CD8-positive, alpha-beta memory T cell (primary cell): ENCODE data around the gene DCST1. TPM values are rescaled to one million over a fixed set of nuclear protein-coding genes. Genes with fewer than 3 reads are reported as not detected.

ENCODE experiments used
- CTCF ChIA-PET: fragments of 350-600 bp; sonication (Branson Sonifier 250); formaldehyde crosslinking; loops from one replicate; lab custom pipeline; 2021; ENCODE audit warnings: antibody characterized with exemption; lab: Charles Lee
- POLR2A ChIA-PET: fragments of 350-600 bp; sonication (Branson Sonifier 250); formaldehyde crosslinking; loops from one replicate; lab custom pipeline; 2021; ENCODE audit warnings: antibody characterized with exemption; lab: Charles Lee
- DNase-seq, 5 donors: peaks; one replicate each; pipeline versions ENCODE4 v3.0.0 to v3.0.0-alpha.2; 2020 to 2022; ENCODE audit warnings: mixed read lengths in 1 of 5
- H3K27ac ChIP-seq: one replicate; pipeline ENCODE4 v1.7.0; 2013; ENCODE audit warnings: low read depth, mild to moderate bottlenecking, low read length, moderate library complexity
- H3K27me3 ChIP-seq: 2 replicates; pipeline ENCODE4 v1.7.0; 2013; ENCODE audit warnings: low read length, mild to moderate bottlenecking; ENCODE audit not compliant: insufficient read depth, poor library complexity, severe bottlenecking
- H3K36me3 ChIP-seq: 2 replicates; pipeline ENCODE4 v1.7.0; 2013; ENCODE audit warnings: mild to moderate bottlenecking, low read length, moderate library complexity; ENCODE audit not compliant: insufficient read depth
- H3K4me1 ChIP-seq: 2 replicates; pipeline ENCODE4 v1.7.0; 2013; ENCODE audit warnings: mild to moderate bottlenecking, low read length, moderate library complexity; ENCODE audit not compliant: insufficient read depth
- H3K4me3 ChIP-seq: 2 replicates; pipeline ENCODE4 v1.7.0; 2013; ENCODE audit warnings: mild to moderate bottlenecking, low read length
- H3K9me3 ChIP-seq: 2 replicates; pipeline ENCODE4 v1.7.0; 2013; ENCODE audit warnings: mild to moderate bottlenecking, low read length
- H3K27ac Mint-ChIP-seq, 8 donors: one replicate each; pipeline ENCODE4 v1.8.0; 2020 to 2021; ENCODE audit warnings: mixed read lengths in 8 of 8, mild to moderate bottlenecking in 6 of 8, inconsistent platforms in 3 of 8, moderate library complexity in 3 of 8
- H3K27me3 Mint-ChIP-seq, 2 donors: one replicate each; pipeline ENCODE4 v1.8.0; 2020 to 2021; ENCODE audit warnings: mixed read lengths in 2 of 2, mild to moderate bottlenecking in 1 of 2, moderate library complexity in 1 of 2
- H3K36me3 Mint-ChIP-seq, 3 donors: one replicate each; pipeline ENCODE4 v1.8.0; 2020 to 2021; ENCODE audit warnings: mixed read lengths in 3 of 3, inconsistent platforms in 1 of 3, mild to moderate bottlenecking in 1 of 3
- H3K4me1 Mint-ChIP-seq, 3 donors: one replicate each; pipeline ENCODE4 v1.8.0; 2020 to 2021; ENCODE audit warnings: mixed read lengths in 3 of 3, inconsistent platforms in 1 of 3, mild to moderate bottlenecking in 1 of 3
- H3K4me3 Mint-ChIP-seq, 7 donors: one replicate each; pipeline ENCODE4 v1.8.0; 2020 to 2021; ENCODE audit warnings: mixed read lengths in 7 of 7, mild to moderate bottlenecking in 6 of 7, moderate library complexity in 4 of 7, inconsistent platforms in 2 of 7
- H3K9me3 Mint-ChIP-seq, 5 donors: one replicate each; pipeline ENCODE4 v1.8.0; 2020 to 2022; ENCODE audit warnings: mixed read lengths in 5 of 5, mild to moderate bottlenecking in 3 of 5, moderate library complexity in 2 of 5, inconsistent platforms in 1 of 5
- polyA plus RNA-seq: library from polyadenylated mRNA; unstranded; fragments of 300-500 nt; fragmentation: Illumina TruSeq; gene quantifications from one replicate; pipeline ENCODE4 v1.2.3, GENCODE V29; 2021
- total RNA-seq, 2 experiments: library from RNA; stranded (reverse); gene quantifications; one replicate each; pipeline ENCODE4 v1.2.3, GENCODE V29; 2021

The DCST1 gene
- total and polyA plus RNA-seq, 3 experiments from 2014 or later = not detected

GRCh38 chr1:155015527-155016230 is 17.9 kb upstream of the DCST1 start:
- peaks cover 79% of the 10 kb centered on the region for H3K4me1 ChIP-seq
- H3K27ac ChIP-seq = no peak overlapping the region
- H3K27me3 Mint-ChIP-seq = no peaks in the 10 kb centered on the region
- H3K36me3 ChIP-seq = peaks cover 12% of the 10 kb centered on the region
- H3K27ac Mint-ChIP-seq = peak overlapping the region; percentile 50 to 89 (median 74)
- POLR2A ChIA-PET = interaction anchor here (1.0 to 1.9 kb wide), 3 partner anchors 11 to 61 kb away, joined by 4 to 6 read pairs (median 5); no protein-coding TSS in a partner anchor
- no peaks in the 10 kb centered on the region for H3K9me3 Mint-ChIP-seq
- H3K9me3 ChIP-seq = no peaks in the 10 kb centered on the region
- H3K36me3 Mint-ChIP-seq = peaks cover 0 to 13% (median 0%) of the 10 kb centered on the region in 3 donors
- CTCF ChIA-PET = interaction anchor here (0.9 to 16.7 kb wide), 16 partner anchors 8 to 456 kb away, joined by 3 to 207 read pairs (median 22); partner anchors contain the start of genes ADAM15, CKS1B, FLAD1 and LENEP
- peak overlapping the region in 6 of 7 donors; percentile 42 to 58 (median 47) for H3K4me3 Mint-ChIP-seq
- H3K4me3 ChIP-seq = no peak overlapping the region
- no peaks in the 10 kb centered on the region for H3K27me3 ChIP-seq
- peaks cover 48 to 67% (median 63%) of the 10 kb centered on the region in 3 donors for H3K4me1 Mint-ChIP-seq
- DNase-seq = no peak

DNA sequence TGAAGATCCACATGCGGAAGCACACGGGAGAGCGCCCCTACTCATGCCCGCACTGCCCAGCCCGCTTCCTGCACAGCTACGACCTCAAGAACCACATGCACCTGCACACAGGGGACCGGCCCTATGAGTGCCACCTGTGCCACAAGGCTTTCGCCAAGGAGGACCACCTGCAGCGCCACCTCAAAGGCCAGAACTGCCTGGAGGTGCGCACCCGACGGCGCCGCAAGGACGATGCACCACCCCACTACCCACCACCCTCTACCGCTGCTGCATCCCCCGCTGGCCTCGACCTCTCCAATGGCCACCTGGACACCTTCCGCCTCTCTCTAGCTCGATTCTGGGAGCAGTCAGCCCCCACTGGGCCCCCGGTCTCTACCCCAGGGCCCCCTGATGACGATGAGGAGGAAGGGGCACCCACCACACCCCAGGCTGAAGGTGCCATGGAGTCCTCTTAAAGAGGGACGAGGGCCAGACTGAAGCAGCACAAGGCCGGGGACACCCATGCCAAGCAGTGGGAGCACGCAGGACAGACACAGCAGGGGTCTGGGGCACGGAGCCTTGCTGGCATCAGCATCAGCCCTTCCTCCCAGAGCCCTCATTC is 17.3 kb upstream of the DCST1 start:
- H3K4me3 ChIP-seq = no peak overlapping the region

GRCh38 chr1:155017041-155017945 is 16.3 kb upstream of the DCST1 start:
- Mint-ChIP-seq H3K4me1 (peaks cover 42 to 53% (median 52%) of the 10 kb centered on the region in 3 donors), H3K27ac (peak overlapping the region in 6 of 8 donors; percentile 63 to 95 (median 74)), H3K27me3 (no peaks in the 10 kb centered on the region), H3K36me3 (peaks cover 0 to 13% (median 0%) of the 10 kb centered on the region in 3 donors), H3K9me3 (no peaks in the 10 kb centered on the region), H3K4me3 (peak overlapping the region; percentile 37 to 68 (median 57))
- no peaks in the 10 kb centered on the region for H3K9me3 ChIP-seq
- peaks cover 63% of the 10 kb centered on the region for H3K4me1 ChIP-seq
- ChIA-PET POLR2A (interaction anchor here (0.5 to 1.3 kb wide), 6 partner anchors 14 to 65 kb away, joined by 3 to 7 read pairs (median 4); partner anchors contain the start of genes CKS1B, PBXIP1, PYGO2 and ZBTB7B), CTCF (interaction anchor here (0.6 to 16.7 kb wide), 37 partner anchors 9 to 457 kb away, joined by 3 to 207 read pairs (median 6); partner anchors contain the start of genes ADAM15, CKS1B, DCST1 and DCST2)
- H3K36me3 ChIP-seq = peaks cover 12% of the 10 kb centered on the region
- no peak overlapping the region for H3K4me3 ChIP-seq
- H3K27ac ChIP-seq = peak overlapping the region; percentile 57
- peak; percentile 82 to 91 (median 84) for DNase-seq
- no peaks in the 10 kb centered on the region for H3K27me3 ChIP-seq

More for the DNA sequence above, 17.3 kb upstream of the DCST1 start:
- H3K27me3 Mint-ChIP-seq = no peaks in the 10 kb centered on the region
- POLR2A ChIA-PET = interaction anchor here (1.0 to 1.9 kb wide), 4 partner anchors 11 to 62 kb away, joined by 3 to 6 read pairs (median 4); no protein-coding TSS in a partner anchor
- no peaks in the 10 kb centered on the region for H3K27me3 ChIP-seq
- H3K36me3 Mint-ChIP-seq = peaks cover 0 to 13% (median 0%) of the 10 kb centered on the region in 3 donors
- H3K27ac ChIP-seq = peak overlapping the region; percentile 57
- peaks cover 72% of the 10 kb centered on the region for H3K4me1 ChIP-seq
- H3K27ac Mint-ChIP-seq = peak overlapping the region; percentile 50 to 89 (median 74)
- H3K36me3 ChIP-seq = peaks cover 12% of the 10 kb centered on the region
- H3K4me1 Mint-ChIP-seq = peaks cover 43 to 61% (median 58%) of the 10 kb centered on the region in 3 donors
- peak overlapping the region in 6 of 7 donors; percentile 43 to 68 (median 52) for H3K4me3 Mint-ChIP-seq
- H3K9me3 ChIP-seq = no peaks in the 10 kb centered on the region
- CTCF ChIA-PET = interaction anchor here (0.9 to 16.7 kb wide), 23 partner anchors 9 to 457 kb away, joined by 3 to 207 read pairs (median 8); partner anchors contain the start of genes ADAM15, CKS1B, FLAD1 and LENEP
- peak in 1 of 5 donors; percentile 30 for DNase-seq
- H3K9me3 Mint-ChIP-seq = no peaks in the 10 kb centered on the region

- Mint-ChIP-seq H3K4me3 (peak overlapping the region in 6 of 7 donors; percentile 34 to 72 (median 59)), H3K27ac (peak overlapping the region in 6 of 8 donors; percentile 24 to 79 (median 68)), H3K4me1 (peaks cover 36 to 47% (median 46%) of the 10 kb centered on the region in 3 donors)
Observed at GRCh38 chr1:155017946-155018316, 15.7 kb upstream of the DCST1 start.

GRCh38 chr1:155018617-155019348 is 14.8 kb upstream of the DCST1 start:
- Histone ChIP-seq H3K9me3 (no peaks in the 10 kb centered on the region), H3K4me1 (peaks cover 49% of the 10 kb centered on the region), H3K27ac (no peak overlapping the region), H3K27me3 (no peaks in the 10 kb centered on the region), H3K36me3 (peaks cover 12% of the 10 kb centered on the region), H3K4me3 (no peak overlapping the region)
- no peak for DNase-seq
- peak overlapping the region in 1 of 7 donors; percentile 41 for H3K4me3 Mint-ChIP-seq
- peak overlapping the region in 4 of 8 donors; percentile 32 to 76 (median 64) for H3K27ac Mint-ChIP-seq
- POLR2A ChIA-PET = no interaction called here
- H3K36me3 Mint-ChIP-seq = peaks cover 0 to 13% (median 0%) of the 10 kb centered on the region in 3 donors
- CTCF ChIA-PET = interaction anchor here (1.0 to 16.7 kb wide), 11 partner anchors 20 to 79 kb away, joined by 3 to 207 read pairs (median 22); partner anchors contain the start of genes ADAM15, CKS1B, EFNA4 and FLAD1
- H3K9me3 Mint-ChIP-seq = no peaks in the 10 kb centered on the region
- peaks cover 30 to 38% (median 37%) of the 10 kb centered on the region in 3 donors for H3K4me1 Mint-ChIP-seq
- H3K27me3 Mint-ChIP-seq = no peaks in the 10 kb centered on the region

More at GRCh38 chr1:155017946-155018316, 15.7 kb upstream of the DCST1 start:
- Histone ChIP-seq H3K27ac (no peak overlapping the region), H3K9me3 (no peaks in the 10 kb centered on the region), H3K36me3 (peaks cover 12% of the 10 kb centered on the region), H3K4me3 (no peak overlapping the region), H3K27me3 (no peaks in the 10 kb centered on the region), H3K4me1 (peaks cover 56% of the 10 kb centered on the region)
- POLR2A ChIA-PET = interaction anchor here (0.5 to 1.3 kb wide), 5 partner anchors 15 to 66 kb away, joined by 3 to 7 read pairs (median 4); partner anchors contain the start of genes CKS1B, PBXIP1, PYGO2 and ZBTB7B
- DNase-seq = no peak
- Mint-ChIP-seq H3K27me3 (no peaks in the 10 kb centered on the region), H3K9me3 (no peaks in the 10 kb centered on the region), H3K36me3 (peaks cover 0 to 13% (median 0%) of the 10 kb centered on the region in 3 donors)
- CTCF ChIA-PET = interaction anchor here (0.6 to 16.7 kb wide), 33 partner anchors 8 to 458 kb away, joined by 3 to 207 read pairs (median 6); partner anchors contain the start of genes CKS1B, DCST1, DCST2 and FLAD1

- peak overlapping the region in 3 of 7 donors; percentile 5 to 41 (median 13) for H3K4me3 Mint-ChIP-seq
- H3K27me3 ChIP-seq = no peaks in the 10 kb centered on the region
- peak overlapping the region in 7 of 8 donors; percentile 47 to 82 (median 64) for H3K27ac Mint-ChIP-seq
- POLR2A ChIA-PET = no interaction called here
- no peak overlapping the region for H3K4me3 ChIP-seq
- DNase-seq = no peak
- peaks cover 0 to 8% (median 0%) of the 10 kb centered on the region in 3 donors for H3K36me3 Mint-ChIP-seq
- no peaks in the 10 kb centered on the region for H3K9me3 ChIP-seq
- H3K36me3 ChIP-seq = peaks cover 6% of the 10 kb centered on the region
- H3K4me1 ChIP-seq = peaks cover 40% of the 10 kb centered on the region
- no peaks in the 10 kb centered on the region for H3K27me3 Mint-ChIP-seq
- H3K27ac ChIP-seq = no peak overlapping the region
- CTCF ChIA-PET = interaction anchor here (1.0 to 16.7 kb wide), 7 partner anchors 10 to 66 kb away, joined by 3 to 207 read pairs (median 42); partner anchors contain the start of genes ADAM15, CKS1B, EFNA4 and LENEP
- peaks cover 22 to 30% (median 30%) of the 10 kb centered on the region in 3 donors for H3K4me1 Mint-ChIP-seq
- H3K9me3 Mint-ChIP-seq = no peaks in the 10 kb centered on the region
Observed at GRCh38 chr1:155019377-155020245, 14.0 kb upstream of the DCST1 start.
